Sigmoid colon (tissue), 4 donors: ENCODE results near the gene INKA1.

Source experiments
- CTCF ChIP-seq, 4 experiments: fragments of 450-650 bp in 3 of 4; fragments of 200-600 bp in 1 of 4; IDR thresholded peaks; one replicate each; pipeline ENCODE4 v1.5.1; 2016 to 2019; ENCODE audit warnings: antibody characterized with exemption in 4 of 4, mild to moderate bottlenecking in 3 of 4, moderate library complexity in 2 of 4
- POLR2A ChIP-seq, 2 donors: fragments of 450-650 bp; IDR thresholded peaks; one replicate each; pipeline ENCODE4 v1.6.1; 2016; ENCODE audit warnings: antibody characterized with exemption in 2 of 2, mild to moderate bottlenecking in 2 of 2, moderate library complexity in 2 of 2
- POLR2AphosphoS5 ChIP-seq, 4 donors: sonication (generic); formaldehyde crosslinking; IDR thresholded peaks; one replicate each; pipeline ENCODE4 v1.6.1; 2017; ENCODE audit warnings: antibody characterized with exemption in 4 of 4

- no peak for TF ChIP-seq CTCF (IDR thresholded peaks at IDR 0.05)
- TF ChIP-seq POLR2A (IDR thresholded peaks at IDR 0.05) = no peak
- peak; percentile 55 to 77 (median 62) for TF ChIP-seq POLR2AphosphoS5 (IDR thresholded peaks at IDR 0.05)
Observed at GRCh38 chr3:49805367-49805782, 2.3 kb downstream of the INKA1 start.
